DOHH2 (cell line): ENCODE measurements around the gene MRM2.

ENCODE experiments used
- H3F3A ChIP-seq: fragments of 200-600 bp; sonication (generic), shearing (Covaris generic); 2 replicates; pipeline ENCODE4 v1.6.0; 2016; ENCODE audit warnings: antibody characterized with exemption, mild to moderate bottlenecking; ENCODE audit not compliant: control insufficient read depth, insufficient read depth
- H3K27ac ChIP-seq: fragments of 200-600 bp; sonication (generic); 2 replicates; pipeline ENCODE4 v1.5.1; 2014; ENCODE audit warnings: low read depth, mild to moderate bottlenecking, low read length, moderate library complexity
- H3K27me3 ChIP-seq: fragments of 200-600 bp; sonication (generic); 2 replicates; pipeline ENCODE4 v1.6.1; 2014; ENCODE audit warnings: mild to moderate bottlenecking, low read length, mixed read lengths; ENCODE audit not compliant: control insufficient read depth
- H3K36me3 ChIP-seq: fragments of 200-600 bp; sonication (generic); 2 replicates; pipeline ENCODE4 v1.6.1; 2014; ENCODE audit warnings: mild to moderate bottlenecking, low read length, moderate library complexity, mixed read lengths; ENCODE audit not compliant: control insufficient read depth
- H3K4me1 ChIP-seq: fragments of 200-600 bp; sonication (generic); 2 replicates; pipeline ENCODE4 v1.6.1; 2014; ENCODE audit warnings: mild to moderate bottlenecking, low read length, mixed read lengths; ENCODE audit not compliant: control insufficient read depth
- H3K4me2 ChIP-seq: fragments of 200-600 bp; sonication (generic); 2 replicates; pipeline ENCODE4 v1.6.0; 2014; ENCODE audit warnings: mild to moderate bottlenecking, low read length, moderate library complexity
- H3K4me3 ChIP-seq: fragments of 200-600 bp; sonication (generic); 2 replicates; pipeline ENCODE4 v1.5.1; 2014; ENCODE audit warnings: mild to moderate bottlenecking, low read length, mixed read lengths
- H3K79me2 ChIP-seq: fragments of 200-600 bp; sonication (generic); 2 replicates; pipeline ENCODE4 v1.6.1; 2014; ENCODE audit warnings: mild to moderate bottlenecking, low read length, mixed read lengths; ENCODE audit not compliant: control insufficient read depth
- H3K9me2 ChIP-seq: fragments of 200-600 bp; sonication (generic); replicated peaks from 2 replicates; pipeline ENCODE4 v1.6.1; 2014; ENCODE audit warnings: mild to moderate bottlenecking, low read length, mixed read lengths; ENCODE audit not compliant: control insufficient read depth
- H3K9me3 ChIP-seq: fragments of 200-600 bp; sonication (generic); 2 replicates; pipeline ENCODE4 v1.6.1; 2014; ENCODE audit warnings: antibody characterized with exemption, low read length, mixed read lengths; ENCODE audit not compliant: control insufficient read depth, insufficient read depth
- H4K20me1 ChIP-seq: fragments of 200-600 bp; sonication (generic); 2 replicates; pipeline ENCODE4 v1.6.0; 2014; ENCODE audit warnings: low read depth, mild to moderate bottlenecking, antibody characterized with exemption, low read length, moderate library complexity; ENCODE audit not compliant: control insufficient read depth, insufficient read depth
- EZH2phosphoT487 ChIP-seq: fragments of 200-600 bp; sonication (generic); IDR thresholded peaks from 2 replicates; pipeline ENCODE4 v1.6.1; 2017; ENCODE audit warnings: borderline replicate concordance, mild to moderate bottlenecking, antibody characterized with exemption, low read length, moderate library complexity, mixed read lengths
- TF ChIP-seq, protein P1 (sequence below): fragments of 200-600 bp; sonication (generic); IDR thresholded peaks from one replicate; pipeline ENCODE4 v1.5.1; 2014; ENCODE audit warnings: antibody characterized with exemption, mild to moderate bottlenecking, low read depth, low read length; ENCODE audit not compliant: poor library complexity, severe bottlenecking

Gene MRM2

DNA sequence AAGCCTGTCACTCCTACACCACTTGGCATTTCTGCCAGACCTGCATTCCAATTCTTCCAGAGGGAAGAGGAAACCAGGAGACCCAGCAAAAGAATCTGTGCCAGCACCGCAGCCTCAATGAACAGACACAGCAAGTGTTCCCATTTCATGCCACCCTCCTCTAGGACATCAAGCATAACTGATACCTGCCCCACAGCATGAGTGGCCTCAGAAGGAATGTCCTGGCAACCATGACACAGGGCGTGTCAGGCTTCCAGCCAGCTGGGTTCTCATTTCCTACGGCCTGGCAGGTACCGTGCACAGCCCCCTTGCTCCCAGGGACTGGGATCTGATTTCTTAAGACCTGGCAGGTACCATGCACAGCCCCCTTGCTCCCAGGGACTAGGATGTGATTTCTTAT is 17.1 kb downstream of the MRM2 start:
- TF ChIP-seq, protein P1, sequence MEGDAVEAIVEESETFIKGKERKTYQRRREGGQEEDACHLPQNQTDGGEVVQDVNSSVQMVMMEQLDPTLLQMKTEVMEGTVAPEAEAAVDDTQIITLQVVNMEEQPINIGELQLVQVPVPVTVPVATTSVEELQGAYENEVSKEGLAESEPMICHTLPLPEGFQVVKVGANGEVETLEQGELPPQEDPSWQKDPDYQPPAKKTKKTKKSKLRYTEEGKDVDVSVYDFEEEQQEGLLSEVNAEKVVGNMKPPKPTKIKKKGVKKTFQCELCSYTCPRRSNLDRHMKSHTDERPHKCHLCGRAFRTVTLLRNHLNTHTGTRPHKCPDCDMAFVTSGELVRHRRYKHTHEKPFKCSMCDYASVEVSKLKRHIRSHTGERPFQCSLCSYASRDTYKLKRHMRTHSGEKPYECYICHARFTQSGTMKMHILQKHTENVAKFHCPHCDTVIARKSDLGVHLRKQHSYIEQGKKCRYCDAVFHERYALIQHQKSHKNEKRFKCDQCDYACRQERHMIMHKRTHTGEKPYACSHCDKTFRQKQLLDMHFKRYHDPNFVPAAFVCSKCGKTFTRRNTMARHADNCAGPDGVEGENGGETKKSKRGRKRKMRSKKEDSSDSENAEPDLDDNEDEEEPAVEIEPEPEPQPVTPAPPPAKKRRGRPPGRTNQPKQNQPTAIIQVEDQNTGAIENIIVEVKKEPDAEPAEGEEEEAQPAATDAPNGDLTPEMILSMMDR: no peak
- TF ChIP-seq EZH2phosphoT487: no peak

DNA sequence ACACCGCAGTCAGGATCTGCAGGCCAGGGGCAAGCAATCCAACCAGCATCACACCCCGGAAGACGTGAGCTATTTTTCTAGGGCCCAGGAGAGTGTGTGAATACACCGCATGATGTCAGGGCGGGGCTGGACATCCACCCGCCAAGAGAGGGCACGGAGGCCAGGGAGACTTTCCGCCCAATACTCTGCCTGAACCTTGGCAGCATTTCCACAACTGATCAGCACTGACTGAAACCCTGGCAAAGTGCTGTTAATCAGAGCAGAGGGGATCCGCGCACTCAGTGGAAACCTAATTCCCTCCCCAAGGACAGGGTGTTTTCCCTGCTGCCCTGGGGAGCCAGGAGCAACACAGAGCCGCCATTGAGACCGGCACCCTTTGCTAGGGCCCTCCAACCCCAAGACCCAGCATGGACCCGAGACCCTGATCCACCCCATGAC is 17.5 kb downstream of the MRM2 start:
- no peak overlapping the region for H3K4me2 ChIP-seq
- peaks cover 92% of the 10 kb centered on the region for H3K36me3 ChIP-seq
- no peaks in the 10 kb centered on the region for H3K27me3 ChIP-seq
- H3K4me1 ChIP-seq: no peaks in the 10 kb centered on the region
- H3K9me3 ChIP-seq: no peaks in the 10 kb centered on the region
- H3K79me2 ChIP-seq: peaks cover 77% of the 10 kb centered on the region
- no peak overlapping the region for H3K27ac ChIP-seq
- H3K9me2 ChIP-seq: no peaks in the 10 kb centered on the region
- H3K4me3 ChIP-seq: no peak overlapping the region
- TF ChIP-seq, protein P1: no peak
- no peak for TF ChIP-seq EZH2phosphoT487
- no peaks in the 10 kb centered on the region for H3F3A ChIP-seq
- peaks cover 6% of the 10 kb centered on the region for H4K20me1 ChIP-seq

More for the DNA sequence above, 17.1 kb downstream of the MRM2 start:
- H3F3A ChIP-seq: no peaks in the 10 kb centered on the region
- no peaks in the 10 kb centered on the region for H3K9me2 ChIP-seq
- no peak overlapping the region for H3K4me3 ChIP-seq
- peaks cover 80% of the 10 kb centered on the region for H3K79me2 ChIP-seq
- no peaks in the 10 kb centered on the region for H3K4me1 ChIP-seq
- no peak overlapping the region for H3K4me2 ChIP-seq
- no peaks in the 10 kb centered on the region for H3K9me3 ChIP-seq
- peaks cover 93% of the 10 kb centered on the region for H3K36me3 ChIP-seq
- H3K27me3 ChIP-seq: no peaks in the 10 kb centered on the region
- peaks cover 8% of the 10 kb centered on the region for H4K20me1 ChIP-seq
- no peak overlapping the region for H3K27ac ChIP-seq

- Histone ChIP-seq H3K9me3 (no peaks in the 10 kb centered on the region), H4K20me1 (peaks cover 6% of the 10 kb centered on the region; the same call in 1 of the 2 replicates), H3F3A (no peaks in the 10 kb centered on the region), H3K79me2 (peaks cover 66% of the 10 kb centered on the region), H3K4me3 (no peak overlapping the region), H3K4me2 (no peak overlapping the region), H3K4me1 (no peaks in the 10 kb centered on the region), H3K9me2 (no peaks in the 10 kb centered on the region), H3K27me3 (no peaks in the 10 kb centered on the region), H3K36me3 (peaks cover 94% of the 10 kb centered on the region), H3K27ac (no peak overlapping the region)
- TF ChIP-seq, protein P1: no peak
- TF ChIP-seq EZH2phosphoT487: no peak
These were observed 18.7 kb downstream of the MRM2 start for GRCh38 chr7:2223321-2223720.
